Gastroesophageal sphincter (tissue), 4 donors: ENCODE data around the gene POLR3G. TPM values are rescaled to one million over a fixed set of nuclear protein-coding genes. Genes with fewer than 3 reads are reported as not detected.

Experiments
- ATAC-seq: fragments of 150-250 bp; one replicate; pipeline ENCODE4 v1.9.1; 2016; ENCODE audit warnings: mild to moderate bottlenecking, moderate library complexity
- H3K27ac ChIP-seq, 4 donors: fragments of 200-600 bp; sonication (generic) in 3 of 4; 1 replicate in 3 of 4; 2 replicates in 1 of 4; pipeline ENCODE4 v1.5.1; 2016 to 2019
- H3K27me3 ChIP-seq: fragments of 200-600 bp; sonication (generic); one replicate; pipeline ENCODE4 v1.5.1; 2019
- H3K36me3 ChIP-seq, 2 donors: fragments of 200-600 bp; sonication (generic); one replicate each; pipeline ENCODE4 v1.5.1; 2019; ENCODE audit warnings: control low read depth in 1 of 2
- H3K4me1 ChIP-seq, 3 donors: fragments of 200-600 bp; sonication (generic); 1 replicate in 2 of 3; 2 replicates in 1 of 3; pipeline ENCODE4 v1.5.1; 2016 to 2019; ENCODE audit warnings: control low read depth in 2 of 3
- H3K4me3 ChIP-seq, 2 donors: fragments of 200-600 bp; sonication (generic); one replicate each; pipeline ENCODE4 v1.5.1; 2019; ENCODE audit warnings: mild to moderate bottlenecking in 1 of 2, moderate library complexity in 1 of 2
- H3K9me3 ChIP-seq, 3 donors: fragments of 200-600 bp; sonication (generic); one replicate each; pipeline ENCODE4 v1.5.1; 2017 to 2019; ENCODE audit warnings: control low read depth in 2 of 3
- CTCF ChIP-seq, 4 experiments: fragments of 200-600 bp in 2 of 4; fragments of 450-650 bp in 2 of 4; sonication (generic) in 1 of 4; IDR thresholded peaks; one replicate each; pipeline ENCODE4 v1.5.1; 2017 to 2019; ENCODE audit warnings: antibody characterized with exemption in 4 of 4, mild to moderate bottlenecking in 2 of 4, moderate library complexity in 2 of 4
- EP300 ChIP-seq: sonication (generic); formaldehyde crosslinking; IDR thresholded peaks from one replicate; pipeline ENCODE4 v1.6.1; 2017; ENCODE audit warnings: antibody characterized with exemption, mild to moderate bottlenecking
- POLR2A ChIP-seq, 2 donors: fragments of 450-650 bp; IDR thresholded peaks; one replicate each; pipeline ENCODE4 v1.6.1; 2017; ENCODE audit warnings: antibody characterized with exemption in 2 of 2, mild to moderate bottlenecking in 2 of 2, moderate library complexity in 1 of 2
- POLR2AphosphoS5 ChIP-seq: sonication (generic); formaldehyde crosslinking; IDR thresholded peaks from one replicate; pipeline ENCODE4 v1.6.1; 2017; ENCODE audit warnings: antibody characterized with exemption
- WGBS, 2 donors: methylation state at CpG; one replicate each; pipeline ENCODE4 v1.1.5; 2018; ENCODE audit warnings: low coverage in 1 of 2; 5-methylcytosine and 5-hydroxymethylcytosine counted together
- total RNA-seq, 4 donors: library from RNA; depleted of rRNA; stranded (reverse); fragments of >200 nt; gene quantifications; one replicate each; pipeline ENCODE4 v1.1.0, GENCODE V29; 2016

POLR3G gene
- total RNA-seq, 4 donors from 2014 or later: 0.67 to 2.8 (median 1.3) TPM

- H3K36me3 ChIP-seq: no peaks in the 10 kb centered on the region
- no peak for ATAC-seq
- peaks cover 3 to 11% (median 7%) of the 10 kb centered on the region in 3 donors for H3K4me1 ChIP-seq
- H3K27me3 ChIP-seq: peaks cover 7% of the 10 kb centered on the region
- no peak overlapping the region for H3K4me3 ChIP-seq
- TF ChIP-seq POLR2AphosphoS5 (no peak), POLR2A (IDR thresholded peaks at IDR 0.05) (no peak), EP300 (no peak), CTCF (IDR thresholded peaks at IDR 0.05) (no peak)
- 82 to 90% methylated on average over 3 of the region's 3 CpGs for WGBS, 2 donors
- no peak overlapping the region for H3K27ac ChIP-seq
- H3K9me3 ChIP-seq: no peaks in the 10 kb centered on the region
Observed at GRCh38 chr5:90534922-90535321, 60.3 kb downstream of the POLR3G start.

GRCh38 chr5:90542827-90543519 is 68.3 kb downstream of the POLR3G start:
- Histone ChIP-seq H3K4me3 (no peak overlapping the region), H3K4me1 (no peaks in the 10 kb centered on the region), H3K9me3 (no peaks in the 10 kb centered on the region), H3K36me3 (no peaks in the 10 kb centered on the region), H3K27me3 (peaks cover 1% of the 10 kb centered on the region), H3K27ac (no peak overlapping the region)
- WGBS, 2 donors: 46 to 70% methylated on average over 4 of the region's 4 CpGs
- TF ChIP-seq POLR2AphosphoS5 (no peak), EP300 (no peak), CTCF (IDR thresholded peaks at IDR 0.05) (no peak), POLR2A (IDR thresholded peaks at IDR 0.05) (no peak)
- ATAC-seq: no peak

GRCh38 chr5:90545511-90545910 is 70.8 kb downstream of the POLR3G start:
- 74 to 82% methylated on average over 2 of the region's 2 CpGs for WGBS, 2 donors
- no peak overlapping the region for H3K27ac ChIP-seq
- H3K4me3 ChIP-seq: no peak overlapping the region
- TF ChIP-seq CTCF (IDR thresholded peaks at IDR 0.05) (no peak), POLR2A (IDR thresholded peaks at IDR 0.05) (no peak)
- ATAC-seq: no peak
- no peaks in the 10 kb centered on the region for H3K36me3 ChIP-seq
- no peaks in the 10 kb centered on the region for H3K4me1 ChIP-seq
- peaks cover 7% of the 10 kb centered on the region for H3K27me3 ChIP-seq
- H3K9me3 ChIP-seq: no peaks in the 10 kb centered on the region

- TF ChIP-seq POLR2AphosphoS5 (no peak), CTCF (IDR thresholded peaks at IDR 0.05) (no peak), EP300 (no peak), POLR2A (IDR thresholded peaks at IDR 0.05) (no peak)
- no peak for ATAC-seq
- Histone ChIP-seq H3K27ac (no peak overlapping the region), H3K4me1 (no peaks in the 10 kb centered on the region), H3K9me3 (no peaks in the 10 kb centered on the region), H3K36me3 (no peaks in the 10 kb centered on the region), H3K27me3 (peaks cover 7% of the 10 kb centered on the region), H3K4me3 (no peak overlapping the region)
- WGBS, 2 donors: 71 to 85% methylated on average over 4 of the region's 4 CpGs
Observed at GRCh38 chr5:90546216-90546837, 71.7 kb downstream of the POLR3G start.

GRCh38 chr5:90547072-90547536 is 72.4 kb downstream of the POLR3G start:
- no peak for ATAC-seq
- H3K27ac ChIP-seq: no peak overlapping the region
- no peaks in the 10 kb centered on the region for H3K9me3 ChIP-seq
- 70% methylated on average over 1 of the region's 1 CpG; no CpG with 5 or more reads in 1 of the 2 donors for WGBS, 2 donors
- TF ChIP-seq POLR2A (IDR thresholded peaks at IDR 0.05): no peak
- TF ChIP-seq POLR2AphosphoS5: no peak
- TF ChIP-seq CTCF (IDR thresholded peaks at IDR 0.05): no peak
- TF ChIP-seq EP300: no peak
- peaks cover 7% of the 10 kb centered on the region for H3K27me3 ChIP-seq
- H3K4me1 ChIP-seq: no peaks in the 10 kb centered on the region
- no peaks in the 10 kb centered on the region for H3K36me3 ChIP-seq
- no peak overlapping the region for H3K4me3 ChIP-seq
